ENCODE data around the gene ZFP92.

The ZFP92 gene

GRCh38 chrX:153441296-153441695 is 30.0 kb downstream of the ZFP92 start:
- DNase-seq: no peak

GRCh38 chrX:153441981-153442380 is 30.7 kb downstream of the ZFP92 start:
- no peak for DNase-seq

DNA sequence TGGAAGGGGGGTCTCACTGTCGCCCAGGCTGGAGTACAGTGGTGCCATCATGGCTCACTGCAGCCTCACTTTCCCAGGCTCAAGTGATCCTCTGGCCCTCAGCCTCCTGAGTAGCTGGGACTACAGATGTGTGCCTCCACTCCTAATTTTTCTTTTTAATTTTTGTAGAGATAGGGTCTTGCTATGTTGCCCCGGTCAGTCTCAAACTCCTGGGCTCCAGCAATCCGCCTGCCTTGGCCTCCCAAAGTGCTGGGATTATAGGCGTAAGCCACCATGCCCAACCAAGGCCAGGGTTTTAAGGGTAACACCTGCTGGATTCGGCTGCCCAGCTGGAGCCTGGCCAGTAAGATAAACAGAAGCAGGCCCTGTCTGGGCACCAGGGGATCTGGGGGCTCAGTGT is 31.2 kb downstream of the ZFP92 start:
- no peak for DNase-seq

DNA sequence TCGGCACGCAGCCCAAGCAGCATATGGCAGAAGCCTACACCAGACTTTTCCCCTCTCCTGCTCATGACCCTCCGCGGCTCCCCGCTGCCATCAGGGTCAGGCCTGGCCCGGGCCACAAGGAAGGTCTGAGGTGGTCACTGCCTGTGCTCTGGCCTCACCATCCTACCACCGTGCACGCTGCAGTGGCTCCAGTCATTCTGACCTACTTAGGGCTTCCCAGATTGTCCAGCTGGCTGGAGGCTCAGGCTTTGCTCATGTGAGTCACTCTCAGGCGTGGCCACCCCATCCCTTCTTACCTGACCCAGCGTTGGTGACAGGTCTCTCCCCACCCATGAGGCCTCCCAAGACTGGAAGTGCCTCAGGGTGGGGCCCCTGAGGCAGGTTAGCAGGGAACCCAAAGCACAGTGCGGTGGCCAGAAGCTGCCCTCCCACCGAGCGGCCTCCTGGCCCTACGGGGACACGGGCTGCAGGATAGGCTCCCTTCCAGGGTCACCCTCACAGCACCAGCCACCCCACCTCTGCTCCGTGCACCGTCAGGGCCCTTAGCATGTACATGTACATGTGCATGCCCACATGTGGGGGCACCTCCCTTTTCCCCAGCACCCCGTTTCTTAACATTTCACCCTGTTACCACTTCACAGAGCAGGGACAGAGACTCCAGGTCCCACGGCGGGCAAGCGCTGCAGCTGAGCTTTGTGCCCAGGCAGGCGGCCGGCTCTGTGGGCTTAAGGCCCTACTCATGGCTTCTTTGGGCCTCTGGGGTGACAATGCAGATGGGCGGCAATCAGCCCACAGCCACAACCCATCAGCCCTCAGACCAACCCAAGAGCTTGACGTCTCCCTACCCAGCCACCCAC is 32.4 kb downstream of the ZFP92 start:
- no peak for DNase-seq

- DNase-seq: no peak
Measured at GRCh38 chrX:153444333-153445011, 33.2 kb downstream of the ZFP92 start.

DNA sequence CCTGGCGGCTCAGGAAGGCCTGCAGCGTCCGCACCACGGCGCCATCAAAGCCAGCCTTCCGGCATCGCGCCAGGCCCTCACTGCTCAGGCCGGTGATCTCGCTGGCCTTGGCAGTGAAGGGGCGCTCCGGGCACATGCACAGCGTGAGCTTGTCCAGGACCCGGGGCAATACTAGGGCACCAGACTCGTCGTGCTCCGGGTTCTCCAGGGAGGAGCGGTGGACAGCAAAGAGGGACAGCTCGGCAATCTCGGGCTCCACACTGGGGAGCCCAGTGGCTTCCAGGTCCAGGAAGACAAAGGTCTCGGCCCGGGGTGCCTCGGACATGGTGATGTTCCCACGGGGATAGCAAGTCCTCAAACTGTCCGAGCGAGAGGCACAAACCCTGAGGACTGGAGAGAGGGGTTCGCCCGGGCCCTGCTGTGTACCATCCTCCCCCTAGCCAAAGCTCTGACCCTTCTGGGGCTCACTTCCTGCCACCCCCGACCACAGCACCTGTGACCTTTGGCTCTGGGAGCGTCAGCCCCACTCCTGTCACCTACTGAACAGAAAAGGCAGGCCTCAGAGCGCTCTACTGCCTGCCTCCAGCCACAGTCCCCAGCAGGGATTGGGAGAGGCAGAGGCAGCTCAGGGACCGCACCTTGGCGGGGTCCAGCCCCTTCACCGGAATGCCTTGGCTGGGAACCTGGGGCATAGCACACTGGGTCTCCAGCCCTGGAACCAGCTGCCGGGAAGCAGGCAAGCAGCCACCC is 34.0 kb downstream of the ZFP92 start:
- DNase-seq: no peak

GRCh38 chrX:153445856-153446635 is 34.8 kb downstream of the ZFP92 start, which contains the start of gene TREX2:
Gene TREX2, minus strand, starts transcription at chrX:153446056. Its CDS starts 626 bp downstream, at chrX:153445430.
- DNase-seq: no peak

DNA sequence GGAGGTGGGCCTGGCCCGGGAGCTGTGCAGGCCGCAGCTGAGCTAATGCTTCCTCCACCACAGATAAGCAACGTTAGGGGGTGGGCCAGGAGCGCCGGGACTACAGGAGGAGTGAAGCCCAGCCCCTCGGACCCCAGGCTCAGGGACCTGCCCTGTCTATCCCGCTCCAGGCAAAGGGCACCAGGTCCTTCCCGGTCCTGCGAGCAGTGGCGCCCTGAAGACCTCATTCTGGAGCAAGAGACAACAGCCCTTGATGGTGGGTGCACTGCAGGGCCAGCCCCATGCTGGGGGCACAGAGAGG is 35.3 kb downstream of the ZFP92 start:
- DNase-seq: no peak

- no peak for DNase-seq
Measured at GRCh38 chrX:153446950-153447580, 35.8 kb downstream of the ZFP92 start.

DNA sequence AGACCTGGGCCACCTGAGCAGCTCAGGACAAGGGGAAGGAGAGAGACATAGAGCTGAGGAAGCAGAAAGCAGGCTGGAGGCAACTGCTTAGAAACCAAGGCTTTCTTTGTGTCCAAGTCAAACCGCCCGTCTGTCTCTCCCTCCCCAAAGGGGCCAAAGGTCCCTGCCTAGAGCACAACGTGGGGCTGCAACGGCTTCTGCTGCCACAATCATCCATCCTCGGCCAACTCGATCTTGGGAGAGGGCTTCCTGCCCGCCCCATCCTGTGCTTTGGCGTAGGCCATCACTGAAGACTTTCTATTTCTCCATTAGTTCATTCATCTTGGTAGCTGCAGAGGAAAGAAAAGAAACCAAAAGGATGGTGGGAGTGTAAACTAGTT is 36.3 kb downstream of the ZFP92 start:
- DNase-seq: no peak

GRCh38 chrX:153448556-153449367 is 37.5 kb downstream of the ZFP92 start:
- DNase-seq: no peak

DNA sequence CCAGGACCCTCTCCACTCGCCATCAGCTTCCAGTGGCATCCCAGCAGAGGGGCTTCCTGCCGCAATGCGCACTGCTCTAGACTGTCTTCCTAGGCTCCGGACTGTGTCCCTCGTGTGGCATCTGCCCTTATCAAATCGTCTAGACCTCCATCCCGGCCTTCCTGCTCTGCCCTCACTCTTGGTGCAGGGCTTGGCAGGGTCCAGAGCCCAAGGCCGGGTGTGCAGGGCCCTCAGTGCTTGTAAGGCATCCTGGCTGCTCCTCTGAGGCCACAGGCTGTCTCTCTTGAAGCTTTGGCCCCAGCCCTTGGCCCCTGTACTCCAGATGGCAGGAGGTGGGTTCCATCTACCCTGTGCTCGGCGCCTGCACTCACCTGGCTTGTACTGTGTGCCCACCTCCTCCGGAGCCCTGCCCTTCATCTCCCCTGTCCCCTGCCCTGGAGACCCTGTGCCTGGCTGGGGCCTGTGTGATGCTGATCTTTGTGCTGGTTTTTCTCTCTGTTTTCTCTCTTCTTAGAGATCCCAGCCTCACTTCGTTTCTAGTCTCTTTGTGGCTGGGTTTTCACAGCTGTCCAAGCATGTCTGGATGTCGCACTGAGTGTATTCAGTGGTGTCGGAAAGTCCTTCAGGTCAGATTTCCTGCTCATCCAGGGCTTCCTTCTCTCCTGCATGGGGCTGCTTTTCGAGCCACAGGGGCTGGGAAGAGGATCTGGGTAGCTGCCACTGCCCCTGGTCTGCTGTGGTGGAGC is 38.3 kb downstream of the ZFP92 start:
- no peak for DNase-seq

DNA sequence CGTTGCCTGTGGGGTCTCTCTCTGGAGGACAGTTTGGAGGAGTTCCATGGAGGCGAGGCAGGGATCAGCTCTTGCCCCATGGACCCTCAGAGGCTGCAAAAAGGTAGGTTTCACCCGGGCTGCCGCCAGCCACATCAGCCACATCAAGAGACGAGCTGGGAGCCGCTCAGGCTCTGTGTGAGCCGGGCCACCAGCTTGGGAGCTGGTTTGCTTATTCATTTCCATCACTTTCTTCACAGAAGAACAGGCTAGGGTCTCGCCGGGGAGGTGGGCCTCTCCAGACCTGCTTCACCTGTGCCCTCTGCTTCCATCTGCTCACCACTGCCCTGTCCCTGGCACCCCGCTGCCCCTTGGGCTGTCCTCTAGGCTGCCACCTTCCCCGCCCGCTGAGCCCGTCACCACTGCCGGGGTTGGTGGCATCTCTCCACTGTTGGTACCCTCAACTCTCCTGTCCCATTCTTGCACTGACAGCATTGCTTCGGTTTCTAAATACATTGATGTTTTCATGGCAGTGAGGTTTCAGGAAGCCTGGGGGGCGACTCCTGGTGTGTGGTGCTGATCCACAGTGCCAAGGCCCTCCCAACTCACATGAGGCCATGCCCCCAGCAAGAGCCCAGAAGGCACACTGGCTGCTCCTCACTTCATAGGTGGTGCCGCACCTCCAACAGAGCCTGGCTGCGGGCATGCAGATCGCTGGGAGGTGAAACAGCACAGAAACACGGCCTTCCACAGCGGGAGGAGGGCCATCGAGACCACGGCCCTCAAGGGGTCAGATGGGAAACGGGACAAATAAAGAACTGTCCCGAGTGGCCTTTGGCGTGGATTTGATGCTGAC is 39.1 kb downstream of the ZFP92 start:
- DNase-seq: no peak

DNA sequence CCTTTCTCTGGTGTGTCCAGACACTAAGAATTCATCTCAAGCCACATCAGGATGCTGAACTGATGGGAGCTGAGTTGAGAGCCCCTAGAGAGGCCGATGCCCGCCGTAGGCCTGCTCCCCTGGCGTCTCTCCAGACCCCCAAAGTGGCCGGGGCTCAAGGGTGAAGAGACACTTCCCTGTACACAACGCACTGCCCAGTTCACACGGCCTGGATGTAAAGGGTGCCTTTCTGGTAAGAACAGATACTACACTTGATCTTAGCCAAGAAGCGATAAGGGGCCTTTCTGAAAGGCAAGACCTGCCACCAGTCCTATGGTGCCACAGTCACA is 39.6 kb downstream of the ZFP92 start:
- no peak for DNase-seq

- DNase-seq: no peak
Measured at GRCh38 chrX:153454901-153455550, 43.8 kb downstream of the ZFP92 start.

DNA sequence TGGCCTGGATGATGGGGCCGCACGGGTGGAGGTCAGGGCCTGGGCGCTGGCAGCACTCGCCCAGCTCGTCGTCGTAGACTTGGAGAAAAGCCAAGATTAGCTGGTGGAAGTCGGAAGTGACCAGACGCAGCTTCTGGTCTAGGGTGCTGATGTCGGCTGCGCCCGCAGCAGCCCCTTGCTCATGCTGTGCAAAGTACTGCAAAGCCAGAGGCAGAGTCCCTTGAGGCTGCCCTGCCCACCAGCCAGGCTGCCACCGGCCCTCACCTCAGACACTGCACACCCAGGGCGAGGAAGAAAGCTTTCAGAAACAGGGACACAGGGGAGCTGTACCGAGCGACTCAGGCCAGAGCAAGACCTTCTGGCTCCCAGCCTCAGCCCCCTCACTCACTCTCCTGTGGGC is 44.3 kb downstream of the ZFP92 start:
- no peak for DNase-seq

DNA sequence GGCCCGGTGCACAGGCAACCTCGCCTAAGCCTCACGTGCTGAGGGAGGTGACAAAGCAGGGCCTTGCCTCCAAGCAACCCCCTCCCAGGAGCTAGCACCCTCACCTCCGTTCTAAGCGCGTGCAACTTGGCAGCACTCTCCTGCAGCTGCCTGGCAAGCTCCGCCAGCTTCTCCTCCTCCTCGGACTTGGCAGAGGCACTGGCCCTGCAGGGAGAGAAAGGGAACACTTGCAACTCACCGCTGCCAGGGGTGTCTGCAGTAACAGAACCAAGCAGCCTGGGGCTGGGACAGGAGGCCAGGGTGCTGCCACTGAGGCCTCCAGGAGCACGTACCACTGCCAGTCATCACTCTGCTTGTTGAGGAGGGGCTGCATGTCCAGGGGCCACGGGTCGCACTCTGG is 44.9 kb downstream of the ZFP92 start:
- DNase-seq: no peak

- DNase-seq: no peak
Measured at GRCh38 chrX:153456704-153457103, 45.4 kb downstream of the ZFP92 start.

DNA sequence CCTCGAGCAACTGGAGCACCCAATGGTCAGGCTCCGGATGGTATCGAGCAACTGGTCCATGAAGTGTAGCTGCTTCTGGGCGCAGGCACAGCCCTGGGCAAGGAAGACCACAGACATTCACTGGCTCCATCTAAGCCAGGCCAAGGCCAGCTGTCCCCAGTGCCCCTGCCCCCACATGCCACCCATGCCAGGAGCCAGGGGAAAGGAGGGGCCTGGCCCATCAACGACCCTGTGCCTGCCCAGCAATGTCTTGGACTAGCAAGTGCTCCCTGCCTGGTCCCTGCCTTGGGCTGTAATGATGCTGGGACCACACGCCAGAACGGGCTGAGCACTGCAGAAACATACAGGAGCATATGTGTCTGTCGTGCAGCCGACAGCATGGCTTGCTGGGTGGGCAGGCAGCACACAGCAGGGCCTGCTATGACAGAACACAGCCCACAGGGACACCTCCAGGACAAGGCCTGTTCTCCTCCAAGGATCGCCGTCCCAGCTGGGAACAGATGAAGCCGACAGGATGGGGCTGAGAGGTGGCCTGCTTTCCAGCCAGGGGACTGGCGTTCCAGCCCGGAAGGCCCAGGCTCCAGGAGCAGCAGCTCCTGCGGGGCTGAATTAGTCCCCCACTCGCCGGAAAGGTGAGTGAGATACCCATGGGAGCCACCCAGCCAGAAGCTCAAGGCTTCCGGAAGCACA is 46.0 kb downstream of the ZFP92 start:
- no peak for DNase-seq
